NCI-H446 (cell line): ENCODE results near the gene HCN1.
A peak's percentile ranks its signal among the peaks of the same experiment; 100 is the strongest.
"Not testable (repeated sequence)": the region's sequence is repeated elsewhere in the genome, so short reads cannot be mapped to it uniquely, and the experiment has no call there.

Source experiments
- DNase-seq, 2 experiments: peaks; one replicate each; lab custom pipeline; 2025; lab: John Stamatoyannopoulos, UW

HCN1 gene

DNA sequence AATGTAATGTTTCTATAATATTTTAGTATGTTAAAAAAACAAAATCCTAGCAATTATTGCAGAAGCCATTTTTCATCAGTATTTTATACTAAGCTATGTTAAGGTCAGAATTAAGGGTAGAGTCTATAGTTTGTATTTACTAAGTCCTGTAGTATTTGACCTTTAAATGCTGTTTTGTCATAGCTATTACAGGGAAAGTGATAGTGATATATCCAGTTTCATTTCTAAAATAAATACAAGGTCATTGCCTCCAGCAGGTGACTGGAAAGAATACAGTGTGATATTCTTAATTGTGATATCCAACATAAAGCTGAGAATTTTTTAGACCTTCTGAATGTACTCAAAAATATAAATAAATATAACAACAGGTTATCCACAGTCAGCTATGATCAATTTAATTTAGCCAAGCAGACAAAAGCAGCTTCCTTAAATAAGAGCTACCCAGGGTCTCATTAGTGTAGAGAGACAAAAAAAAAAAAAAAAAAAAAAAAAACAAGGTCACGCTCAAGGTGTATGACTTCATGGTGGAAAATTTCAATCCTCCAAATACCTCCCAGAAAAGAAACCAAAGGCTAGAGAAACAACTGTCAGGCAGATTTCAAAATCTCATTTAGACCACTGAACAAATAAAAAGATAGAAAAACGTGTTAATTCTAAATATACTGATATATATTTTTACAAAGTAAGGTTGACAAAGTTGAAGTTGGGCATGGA is 278.7 kb downstream of the HCN1 start:
- no peak for DNase-seq

- DNase-seq, result no peak
Measured at GRCh38 chr5:45414620-45415573, 281.3 kb downstream of the HCN1 start.

- peak; percentile 37 to 71 for DNase-seq
Measured at GRCh38 chr5:45411971-45412612, 284.1 kb downstream of the HCN1 start.

DNA sequence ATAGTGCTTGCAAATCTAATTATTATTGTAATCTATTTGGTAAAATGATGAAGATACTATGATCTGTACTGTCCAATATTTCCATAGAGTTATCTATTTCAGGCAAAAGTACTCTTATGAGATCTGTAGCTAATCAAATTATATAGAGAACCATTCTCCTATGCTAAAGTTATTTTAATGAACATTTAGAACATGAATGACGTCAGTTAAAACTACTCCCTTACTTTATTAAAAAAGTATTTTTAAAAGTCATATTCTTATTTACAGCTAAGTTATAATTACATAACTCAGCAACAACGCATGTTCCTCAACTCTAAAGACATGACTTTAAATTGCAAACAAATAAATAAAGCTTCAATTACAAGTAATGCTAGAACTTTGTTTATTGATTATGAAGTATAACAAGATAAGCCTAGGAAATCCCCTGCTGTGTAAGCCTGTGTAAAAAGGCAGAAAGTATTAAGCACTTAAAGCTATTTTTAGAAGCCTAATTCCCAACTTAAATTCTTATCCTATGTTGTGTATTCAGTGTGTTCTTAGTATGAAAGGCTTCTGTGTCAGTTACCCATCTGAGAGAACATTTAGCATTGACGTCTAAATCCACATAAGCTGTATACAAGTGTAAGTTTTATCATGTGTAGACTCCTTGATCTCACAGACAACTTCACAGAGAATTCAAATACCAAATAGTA is 285.7 kb downstream of the HCN1 start:
- DNase-seq, result no peak

DNA sequence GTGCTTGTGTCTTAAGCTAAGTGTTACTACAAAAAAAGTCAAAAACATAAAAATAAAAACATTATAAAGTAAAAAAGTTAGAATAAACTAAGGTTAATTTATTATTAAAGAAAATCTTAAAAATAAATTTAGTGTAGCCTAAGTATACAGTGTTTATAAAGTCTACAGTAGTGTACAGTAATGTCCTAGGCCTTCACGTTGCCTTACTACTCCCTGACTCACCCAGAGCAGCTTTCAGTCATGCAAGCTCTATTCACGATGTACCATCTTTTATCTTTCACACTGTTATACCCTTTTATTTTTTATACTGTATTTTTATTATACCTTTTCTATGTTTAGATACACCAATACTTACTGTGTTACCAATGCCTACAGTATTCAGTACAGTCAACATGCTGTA is 288.1 kb downstream of the HCN1 start:
- no peak for DNase-seq

DNA sequence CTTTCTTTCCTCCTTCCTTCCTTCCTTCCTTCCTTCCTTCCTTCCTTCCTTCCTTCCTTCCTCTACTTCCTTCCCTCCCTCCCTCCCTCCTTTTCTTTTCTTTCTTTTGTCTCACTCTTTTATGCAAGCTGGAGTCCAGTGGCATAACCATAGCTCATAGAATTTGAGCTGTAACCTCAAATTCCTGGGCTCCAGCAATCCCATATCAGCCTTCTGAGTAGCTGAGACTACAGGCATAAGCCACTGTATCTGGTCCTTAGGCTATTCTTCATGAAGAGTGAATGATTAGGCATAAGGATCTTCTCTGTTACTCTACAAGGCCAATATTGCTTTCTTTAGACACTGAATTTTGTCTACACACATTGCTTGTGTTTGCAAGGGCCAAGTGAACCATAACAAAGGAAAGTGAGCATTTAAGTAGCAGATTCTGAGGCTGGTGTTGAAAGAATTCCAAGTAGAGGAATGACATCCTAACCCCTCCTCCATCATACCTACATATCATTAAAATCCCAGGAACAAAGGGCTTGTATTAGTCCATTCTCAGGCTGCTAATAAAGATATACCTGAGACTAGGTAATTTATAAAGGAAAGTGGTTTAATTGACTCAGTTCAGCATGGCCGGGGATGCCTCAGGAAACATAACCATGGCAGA is 293.2 kb downstream of the HCN1 start:
- DNase-seq, result no peak

GRCh38 chr5:45399041-45399440 is 297.1 kb downstream of the HCN1 start:
- peak; percentile 40 to 78 for DNase-seq

- DNase-seq, result peak; percentile 95 to 96
Measured at GRCh38 chr5:45385321-45386058, 310.7 kb downstream of the HCN1 start.

DNA sequence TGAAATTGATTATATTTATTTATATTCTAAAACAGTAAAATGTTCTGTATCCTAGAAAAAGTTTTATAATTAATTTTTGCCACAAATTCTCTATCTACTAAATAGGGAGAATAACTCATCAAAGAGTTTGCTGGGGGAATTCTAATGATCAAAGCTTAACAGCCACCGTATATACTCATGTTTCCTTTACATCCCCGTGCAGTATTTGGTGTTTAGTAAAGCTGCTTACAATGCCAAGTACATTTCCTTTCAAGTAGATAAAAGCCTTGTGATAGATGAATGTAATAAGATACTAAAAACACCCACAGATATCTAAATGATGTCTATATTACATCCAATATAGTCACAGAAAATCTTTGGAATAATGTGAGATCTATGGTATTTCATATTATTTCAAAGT is 312.2 kb downstream of the HCN1 start:
- no peak for DNase-seq

DNA sequence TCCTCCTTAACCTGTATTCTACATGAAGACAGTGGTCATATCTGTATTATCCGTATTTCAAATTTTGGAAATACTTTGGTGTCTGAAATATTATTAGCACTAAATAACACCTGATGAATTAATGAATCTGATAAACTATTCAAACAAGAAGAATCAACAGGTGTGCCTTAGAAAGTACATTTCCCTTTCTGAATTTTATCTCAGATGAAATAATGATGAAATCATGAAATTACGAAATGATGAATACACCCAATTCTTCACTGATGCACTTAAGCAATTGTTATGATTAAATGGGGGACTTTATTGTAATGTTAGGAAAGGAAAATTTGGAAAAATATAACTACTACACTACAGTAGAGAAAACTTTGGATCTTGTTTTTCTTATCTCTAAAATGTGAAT is 313.6 kb downstream of the HCN1 start:
- DNase-seq, result no peak

GRCh38 chr5:45376417-45376816 is 319.8 kb downstream of the HCN1 start:
- DNase-seq, result no peak

- DNase-seq, result no peak
Measured at GRCh38 chr5:45372629-45373028, 323.6 kb downstream of the HCN1 start.

DNA sequence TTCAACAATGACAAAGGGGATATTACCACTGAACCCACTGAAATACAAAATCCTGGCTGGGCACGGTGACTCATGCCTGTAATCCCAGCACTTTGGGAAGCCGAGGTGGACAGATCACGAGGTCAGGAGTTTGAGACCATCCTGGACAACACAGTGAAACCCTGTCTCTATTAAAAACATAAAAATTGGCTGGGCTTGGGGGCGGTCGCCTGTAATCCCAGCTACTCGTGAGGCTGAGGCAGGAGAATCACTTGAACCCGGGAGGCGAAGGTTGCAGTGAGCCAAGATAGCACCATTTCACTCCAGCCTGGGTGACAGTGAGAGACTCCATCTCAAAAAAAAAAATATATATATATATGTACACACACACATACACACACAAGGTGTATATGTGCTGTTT is 324.8 kb downstream of the HCN1 start:
- not testable (repeated sequence) for DNase-seq

DNA sequence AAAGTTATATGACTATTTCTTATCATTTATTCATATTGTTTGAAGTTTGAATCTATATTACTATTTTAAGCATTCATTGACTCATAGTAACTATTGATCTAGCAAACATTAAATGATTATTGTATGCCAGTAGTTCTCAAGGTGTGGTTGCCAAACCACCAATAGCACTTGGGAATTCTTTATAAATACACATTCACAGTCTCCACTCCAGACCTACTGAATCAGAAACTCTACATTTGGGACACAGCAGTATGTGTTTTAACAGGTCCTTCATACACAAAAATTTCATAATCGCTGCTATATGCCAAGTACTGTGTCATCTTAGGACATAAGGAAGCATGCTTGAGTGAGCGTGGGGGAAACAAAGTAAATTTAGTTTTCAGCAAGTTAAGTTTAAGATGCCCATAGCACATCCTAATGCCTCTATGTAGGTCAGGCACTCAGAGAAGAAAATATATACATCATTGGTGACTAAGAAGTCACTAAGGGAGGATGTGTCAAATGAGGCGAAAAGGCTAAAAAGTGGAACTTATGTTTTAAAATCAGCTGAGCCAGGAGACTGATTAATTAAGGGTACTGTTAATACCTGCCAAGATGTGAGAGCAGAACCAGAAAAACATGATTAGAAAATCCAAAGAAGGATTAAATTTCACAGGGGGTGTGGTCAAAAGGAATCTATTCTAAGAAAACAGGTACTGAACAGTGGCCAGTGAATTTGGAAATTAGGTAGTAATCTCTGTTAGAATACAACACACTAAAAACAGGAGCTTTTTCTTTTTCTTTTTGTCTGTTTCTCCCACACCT is 340.8 kb downstream of the HCN1 start:
- peak in 1 of 2 experiments; percentile 93 for DNase-seq

GRCh38 chr5:45336464-45336863 is 359.7 kb downstream of the HCN1 start:
- DNase-seq, result no peak

DNA sequence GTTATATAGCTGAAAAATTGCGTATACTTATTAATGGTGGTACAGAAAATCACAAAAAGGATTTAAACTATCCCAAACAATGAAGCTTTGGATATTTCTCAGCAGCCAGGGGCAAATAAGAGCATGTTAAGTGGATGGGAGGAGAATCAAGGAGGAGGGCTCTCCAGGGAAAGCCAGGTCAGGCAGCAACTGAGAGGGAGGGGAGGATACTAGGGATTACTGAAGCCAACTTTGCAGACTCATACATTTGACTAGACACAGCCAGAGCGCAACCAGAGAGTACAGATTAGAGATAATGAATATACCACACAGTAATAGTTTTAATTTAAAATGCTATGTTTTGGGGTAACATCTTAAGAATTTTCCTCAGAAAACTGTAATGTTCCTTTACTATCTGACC is 360.2 kb downstream of the HCN1 start:
- DNase-seq, result no peak

GRCh38 chr5:45335346-45335745 is 360.8 kb downstream of the HCN1 start:
- peak in 1 of 2 experiments; percentile 29 for DNase-seq

DNA sequence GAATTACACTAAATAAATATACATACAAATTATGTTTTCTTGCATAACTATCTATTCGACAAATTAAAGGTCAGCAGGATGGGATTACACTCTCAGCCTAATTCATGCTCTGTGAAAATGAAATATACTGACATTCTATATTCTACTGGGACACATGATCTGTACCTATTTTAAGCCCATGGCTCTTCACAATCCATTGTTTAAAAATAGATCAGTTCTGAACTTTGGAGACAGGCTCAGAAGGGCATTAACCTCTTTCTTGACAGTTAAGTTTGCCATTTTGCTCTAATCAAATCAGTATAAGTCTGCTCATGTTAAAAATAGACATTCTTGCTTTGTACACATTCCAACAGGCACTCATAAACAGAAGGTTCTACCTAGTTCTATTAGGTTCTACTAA is 361.2 kb downstream of the HCN1 start:
- DNase-seq, result no peak

GRCh38 chr5:45312627-45313026 is 383.6 kb downstream of the HCN1 start:
- not testable (repeated sequence) for DNase-seq

GRCh38 chr5:45295231-45295630 is 400.9 kb downstream of the HCN1 start:
- DNase-seq, result no peak
